Cardiac fibroblast (primary cell): ENCODE results near the gene NAT8.
"Not testable (repeated sequence)": the region's sequence is repeated elsewhere in the genome, so short reads cannot be mapped to it uniquely, and the experiment has no call there.

ENCODE experiments used
- DNase-seq, 2 donors: peaks; one replicate each; pipeline versions ENCODE4 v3.0.0 to v3.0.0-alpha.2; 2010; ENCODE audit warnings: low read depth in 2 of 2
- H3K4me3 ChIP-seq, 2 donors: replicated peaks in 1 of 2; 1 replicate in 1 of 2; 2 replicates in 1 of 2; pipeline ENCODE4 v1.5.1; 2011; ENCODE audit warnings: low read depth in 2 of 2, low read length in 2 of 2, mild to moderate bottlenecking in 2 of 2, moderate library complexity in 1 of 2
- CTCF ChIP-seq: IDR thresholded peaks from one replicate; pipeline ENCODE4 v1.5.1; 2011; ENCODE audit warnings: low read depth, mild to moderate bottlenecking, low read length, inconsistent platforms

Gene NAT8

GRCh38 chr2:73640511-73640911 is 1.7 kb downstream of the NAT8 start:
- TF ChIP-seq CTCF: no peak
- DNase-seq: peak; percentile 9 to 63
- no peak overlapping the region for H3K4me3 ChIP-seq

- TF ChIP-seq CTCF: no peak
- DNase-seq: no peak
- no peak overlapping the region for H3K4me3 ChIP-seq
Observed at GRCh38 chr2:73638429-73638828, 3.8 kb downstream of the NAT8 start.

- DNase-seq, H3K4me3 ChIP-seq: not testable (repeated sequence)
Observed at GRCh38 chr2:73636977-73637376, 5.2 kb downstream of the NAT8 start.

GRCh38 chr2:73630662-73631266 is 11.5 kb downstream of the NAT8 start:
- H3K4me3 ChIP-seq: not testable (repeated sequence)
- peak; percentile 56 for TF ChIP-seq CTCF
- peak in 1 of 2 donors; percentile 19 for DNase-seq

GRCh38 chr2:73628493-73628892 is 13.7 kb downstream of the NAT8 start:
- not testable (repeated sequence) for H3K4me3 ChIP-seq, DNase-seq

- H3K4me3 ChIP-seq, DNase-seq: not testable (repeated sequence)
Observed at GRCh38 chr2:73626237-73626636, 16.0 kb downstream of the NAT8 start.

- not testable (repeated sequence) for H3K4me3 ChIP-seq, DNase-seq
Observed at GRCh38 chr2:73624625-73625024, 17.6 kb downstream of the NAT8 start.

GRCh38 chr2:73624036-73624435 is 18.2 kb downstream of the NAT8 start:
- peak in 1 of 2 donors; percentile 3 for DNase-seq

GRCh38 chr2:73619925-73620324 is 22.3 kb downstream of the NAT8 start:
- H3K4me3 ChIP-seq, DNase-seq: not testable (repeated sequence)

More at GRCh38 chr2:73624036-73624435, 18.2 kb downstream of the NAT8 start:
- not testable (repeated sequence) for H3K4me3 ChIP-seq

- no peak for TF ChIP-seq CTCF
- H3K4me3 ChIP-seq: no peak overlapping the region
- DNase-seq: no peak
Observed at GRCh38 chr2:73614997-73615396, 27.2 kb downstream of the NAT8 start.
